HG03520 (cell line): ENCODE data around the gene ATXN1.

Source experiments
- ATAC-seq: cut with Tn5 transposase; IDR thresholded peaks from one replicate; pipeline ENCODE4 v1.9.1; 2021; ENCODE audit warnings: mild to moderate bottlenecking, moderate library complexity; ENCODE audit not compliant: unreplicated experiment

Gene ATXN1

DNA sequence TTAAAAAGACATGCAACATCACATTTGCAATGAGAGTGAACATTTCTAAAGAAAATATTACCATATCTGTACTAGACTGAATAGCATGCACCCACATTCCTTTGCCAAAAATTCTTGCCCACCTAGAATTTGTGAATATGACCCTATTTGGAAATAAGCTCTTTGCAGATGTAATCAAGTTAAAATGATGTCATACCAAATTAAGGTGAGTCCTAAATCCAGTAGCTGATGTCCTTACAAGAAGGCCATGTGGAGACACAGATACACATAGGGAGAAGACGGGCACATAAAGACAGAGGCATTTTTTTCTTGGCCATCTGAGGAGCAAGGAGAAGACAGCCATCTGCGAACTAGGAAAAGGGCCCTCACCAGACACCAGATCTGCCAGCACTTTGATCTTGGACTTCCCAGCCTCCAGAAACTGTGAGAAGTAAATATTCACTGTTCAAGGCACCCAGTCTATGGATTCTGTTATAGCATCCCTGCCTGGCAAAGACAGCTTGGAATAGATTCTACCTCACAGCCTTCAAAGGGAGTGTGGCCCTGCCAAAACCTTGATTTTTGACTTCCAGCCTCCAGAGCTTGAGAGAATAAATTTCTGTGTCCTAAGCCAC, 22.8 kb upstream of the ATXN1 start:
- ATAC-seq: no peak

GRCh38 chr6:16783509-16783908, 22.2 kb upstream of the ATXN1 start:
- no peak for ATAC-seq

GRCh38 chr6:16782278-16782677, 21.0 kb upstream of the ATXN1 start:
- ATAC-seq: no peak

DNA sequence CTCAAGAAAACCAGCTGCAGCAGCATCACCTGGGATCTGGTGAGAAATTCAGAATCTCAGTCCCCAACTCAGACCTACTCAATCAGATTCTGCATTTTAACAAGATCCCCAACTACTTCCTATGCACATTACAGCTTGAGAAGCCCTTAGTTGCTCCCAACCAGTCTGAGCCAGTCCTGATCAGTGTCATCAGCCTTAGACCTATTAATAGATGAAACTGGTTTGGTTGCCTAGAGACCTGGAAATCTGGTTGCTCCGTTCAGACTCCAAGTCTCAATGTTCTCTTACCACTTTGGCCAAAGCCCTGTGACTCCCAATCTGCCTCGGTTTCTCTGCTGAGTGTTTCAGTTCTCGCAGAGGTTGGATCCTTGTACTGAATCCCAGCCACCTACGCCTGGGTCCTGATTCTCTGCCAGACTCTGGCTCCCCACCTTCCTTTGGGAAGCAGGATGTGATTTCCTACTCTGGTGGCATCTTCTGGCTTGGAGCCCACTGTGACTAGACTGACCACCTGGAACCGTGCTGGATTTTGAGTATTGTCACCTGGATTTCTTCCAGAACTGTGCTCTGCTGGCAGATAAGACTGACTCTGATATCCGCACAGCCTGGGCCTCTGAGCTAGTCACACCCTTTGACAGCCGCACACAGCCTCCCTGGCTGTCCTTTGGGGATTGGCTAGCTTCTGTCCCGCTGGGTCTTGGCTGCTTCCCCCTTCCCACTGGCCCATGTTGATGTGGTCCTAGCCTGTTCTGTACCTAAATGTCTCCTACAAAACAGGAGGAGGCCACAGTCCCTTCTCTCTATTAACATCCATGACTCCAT, 20.3 kb upstream of the ATXN1 start:
- ATAC-seq: no peak

GRCh38 chr6:16778521-16778920, 17.3 kb upstream of the ATXN1 start:
- no peak for ATAC-seq

GRCh38 chr6:16777794-16778193, 16.5 kb upstream of the ATXN1 start:
- no peak for ATAC-seq

GRCh38 chr6:16776394-16777017, 15.2 kb upstream of the ATXN1 start:
- ATAC-seq: no peak

DNA sequence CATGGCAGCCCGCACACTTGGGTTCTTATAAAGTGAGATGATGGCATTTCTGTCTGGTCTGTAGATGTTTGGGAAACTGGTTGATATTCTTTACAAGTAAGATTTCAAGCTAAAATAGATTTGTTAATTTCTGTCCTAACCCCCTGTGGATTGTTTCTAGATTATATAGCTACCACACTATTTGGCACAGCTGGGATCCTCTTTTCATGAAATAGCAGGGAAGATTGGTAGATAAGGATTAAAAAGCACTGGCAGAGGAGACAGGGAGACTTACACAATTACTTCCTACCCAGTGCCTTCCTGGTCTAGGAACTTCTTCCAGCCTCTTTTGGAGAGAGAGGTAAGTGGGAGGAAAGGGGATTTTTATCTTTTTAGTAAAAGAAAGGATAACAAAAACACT, 13.2 kb upstream of the ATXN1 start:
- no peak for ATAC-seq

- no peak for ATAC-seq
Observed at GRCh38 chr6:16773362-16773761, 12.1 kb upstream of the ATXN1 start.

DNA sequence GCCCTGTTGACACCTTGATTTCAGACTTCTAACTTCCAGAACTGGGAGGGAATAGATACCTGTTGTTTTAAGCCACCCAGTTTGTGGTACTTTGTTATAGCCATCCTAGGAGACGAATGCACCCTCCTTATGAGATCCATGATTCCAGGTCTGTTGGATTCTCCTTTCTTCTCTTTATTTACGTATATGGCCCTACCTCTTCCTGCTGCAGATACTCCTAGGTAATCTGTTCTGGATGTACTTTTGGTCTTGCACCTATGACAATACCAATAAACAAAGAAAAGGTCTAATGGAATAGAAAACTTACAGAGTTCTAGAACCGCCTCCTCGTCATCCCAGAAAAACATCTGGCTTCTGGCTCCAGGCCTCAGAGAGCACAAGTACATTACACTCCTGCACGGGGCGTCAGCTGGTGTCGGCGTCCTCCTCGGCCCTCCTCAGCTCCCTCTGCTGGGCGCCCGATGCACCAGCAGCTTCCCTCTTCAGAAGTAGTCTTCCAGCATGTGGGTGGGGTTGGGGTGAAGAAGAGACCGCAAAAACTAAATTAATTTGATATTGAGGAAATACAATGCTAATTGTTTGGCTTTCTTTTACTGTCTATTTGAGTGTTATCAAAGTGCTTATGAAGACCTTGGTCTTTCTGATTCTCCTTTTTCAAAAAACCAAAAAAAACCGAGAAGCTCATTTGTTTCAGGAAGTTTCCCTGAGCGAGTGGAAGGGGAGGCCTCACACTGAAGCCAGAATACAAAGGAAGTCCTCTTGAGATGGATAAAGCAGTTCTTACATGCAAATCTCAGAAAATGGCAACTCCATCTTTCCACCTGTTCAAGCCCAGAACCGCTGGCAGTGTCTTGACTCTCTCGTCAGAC, 9.7 kb upstream of the ATXN1 start:
- ATAC-seq: peak; percentile 91

GRCh38 chr6:16769986-16770376, 8.7 kb upstream of the ATXN1 start:
- ATAC-seq: no peak

- ATAC-seq: no peak
Observed at GRCh38 chr6:16769131-16769985, 8.1 kb upstream of the ATXN1 start.

GRCh38 chr6:16768477-16768830, 7.2 kb upstream of the ATXN1 start:
- ATAC-seq: no peak

- ATAC-seq: no peak
Observed at GRCh38 chr6:16767765-16768476, 6.7 kb upstream of the ATXN1 start.

DNA sequence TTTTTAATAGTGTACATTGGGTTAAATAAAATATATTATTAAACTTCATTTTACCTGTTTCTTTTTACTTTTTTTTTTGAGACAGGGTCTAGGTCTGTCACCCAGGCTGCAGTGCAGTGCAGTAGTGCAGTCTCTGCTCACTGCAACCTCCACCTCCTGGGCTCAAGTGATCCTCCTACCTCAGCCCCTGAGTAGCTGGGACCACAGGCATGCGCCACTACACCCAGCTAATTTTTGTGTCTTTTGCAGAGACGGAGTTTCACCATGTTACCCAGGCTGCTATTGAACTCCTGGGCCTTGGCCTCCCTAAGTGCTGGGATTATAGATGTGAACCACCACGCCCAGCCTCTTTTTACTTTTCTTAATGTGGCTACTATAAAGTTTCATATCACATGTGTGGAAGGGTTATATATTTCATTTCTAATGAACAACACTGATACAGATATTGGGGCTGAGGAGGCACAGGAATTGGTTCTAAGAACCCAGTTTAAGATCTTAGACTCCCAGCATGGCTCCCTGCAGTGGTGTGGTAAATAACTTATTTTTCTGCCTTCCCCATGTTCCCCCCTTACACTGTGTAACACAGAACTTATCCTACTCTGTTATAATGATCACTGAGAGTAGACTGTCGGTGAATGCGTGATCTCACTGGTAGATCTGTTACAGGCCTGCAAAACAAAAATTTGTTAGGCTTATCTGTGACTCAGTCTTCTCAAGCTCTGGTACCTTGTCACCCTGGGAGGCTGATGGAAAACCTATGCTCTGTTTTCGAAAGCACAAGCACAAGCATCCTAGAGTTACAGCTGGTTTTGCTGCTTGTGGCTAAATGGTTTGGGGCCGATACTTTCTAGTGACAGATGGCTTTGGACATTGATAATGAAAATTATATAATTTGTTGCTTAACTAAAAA, 5.8 kb upstream of the ATXN1 start:
- no peak for ATAC-seq

- no peak for ATAC-seq
Observed at GRCh38 chr6:16766043-16766536, 4.8 kb upstream of the ATXN1 start.

GRCh38 chr6:16765235-16765634, 4.0 kb upstream of the ATXN1 start:
- ATAC-seq: no peak

DNA sequence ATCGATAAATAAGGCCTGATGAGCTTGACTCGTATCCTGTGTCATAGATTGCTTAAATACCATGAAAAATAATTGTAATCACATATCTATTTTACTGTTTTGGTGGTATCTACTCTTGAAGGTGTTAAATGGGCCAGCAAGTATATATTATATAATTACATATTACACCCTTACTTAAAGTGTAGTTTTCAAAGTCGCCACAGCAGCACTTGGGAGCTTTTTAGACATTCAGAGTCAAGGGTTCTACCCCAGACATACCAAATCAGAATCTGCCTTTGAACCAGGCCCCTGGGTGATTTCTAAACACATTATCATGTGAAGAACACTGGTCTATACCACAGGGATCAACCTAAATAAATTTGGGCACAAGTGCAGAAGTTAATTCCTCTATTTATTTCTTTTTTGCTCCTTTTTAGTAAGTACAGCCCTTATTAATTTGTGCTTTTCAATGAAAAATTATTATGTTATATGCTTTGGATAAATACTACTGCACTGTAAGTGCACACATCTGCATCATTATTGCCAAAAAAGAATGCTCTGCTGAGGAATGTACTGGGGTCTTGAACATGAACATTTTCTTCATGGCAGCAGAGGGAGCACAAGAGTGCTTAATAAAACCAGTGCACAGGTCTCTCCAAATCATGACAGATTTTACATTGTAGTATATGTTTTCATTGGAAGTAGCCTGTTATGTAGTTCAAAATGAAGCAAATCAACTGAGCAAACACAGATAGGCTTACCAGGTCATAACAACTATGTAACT, 3.1 kb upstream of the ATXN1 start:
- ATAC-seq: no peak
